SK-N-SH treated with all-trans-retinoic acid at 6 μM for 48 hours (cell line): Measurements from ENCODE around the gene NHLRC3.

ENCODE experiments used
- ARNTL ChIP-seq: fragments of 450-650 bp; formaldehyde crosslinking; IDR thresholded peaks from 2 replicates; pipeline ENCODE4 v1.5.0; 2020; ENCODE audit warnings: low read depth, mild to moderate bottlenecking, moderate library complexity, borderline replicate concordance
- BACH2 ChIP-seq: fragments of 250-450 bp; sonication (Bioruptor Pico); IDR thresholded peaks from 2 replicates; pipeline ENCODE4 v1.9.0; 2021; ENCODE audit warnings: mild to moderate bottlenecking, borderline replicate concordance
- CREB5 ChIP-seq: fragments of 250-450 bp; sonication (Bioruptor Pico); IDR thresholded peaks from 2 replicates; pipeline ENCODE4 v1.5.1; 2020; ENCODE audit warnings: low read depth, mild to moderate bottlenecking, moderate library complexity
- CSRNP3 ChIP-seq: fragments of 250-450 bp; sonication (Bioruptor Pico); IDR thresholded peaks from 2 replicates; pipeline ENCODE4 v1.5.1; 2021; ENCODE audit warnings: mild to moderate bottlenecking, moderate library complexity
- ESRRG ChIP-seq: fragments of 250-450 bp; sonication (Bioruptor Pico); IDR thresholded peaks from 2 replicates; pipeline ENCODE4 v1.6.1; 2021; ENCODE audit warnings: mild to moderate bottlenecking
- PATZ1 ChIP-seq: fragments of 250-450 bp; sonication (Bioruptor Pico); IDR thresholded peaks from 2 replicates; pipeline ENCODE4 v1.8.0; 2020; ENCODE audit warnings: mild to moderate bottlenecking, moderate library complexity, borderline replicate concordance
- PPARA ChIP-seq: fragments of 250-450 bp; sonication (Bioruptor Pico); IDR thresholded peaks from 2 replicates; pipeline ENCODE4 v1.5.0; 2020; ENCODE audit warnings: mild to moderate bottlenecking, borderline replicate concordance
- RARB ChIP-seq: fragments of 250-450 bp; sonication (Bioruptor Pico); IDR thresholded peaks from 2 replicates; pipeline ENCODE4 v1.8.0; 2021; ENCODE audit warnings: mild to moderate bottlenecking, moderate library complexity
- SNAI2 ChIP-seq: fragments of 250-450 bp; sonication (Bioruptor Pico); IDR thresholded peaks from 2 replicates; pipeline ENCODE4 v1.5.0; 2020; ENCODE audit warnings: mild to moderate bottlenecking, moderate library complexity
- TOX ChIP-seq: fragments of 250-450 bp; sonication (Bioruptor Pico); IDR thresholded peaks from 2 replicates; pipeline ENCODE4 v1.8.0; 2021; ENCODE audit warnings: mild to moderate bottlenecking, moderate library complexity, borderline replicate concordance
- ZFP3 ChIP-seq: fragments of 250-450 bp; sonication (Bioruptor Pico); IDR thresholded peaks from 2 replicates; pipeline ENCODE4 v1.5.0; 2020; ENCODE audit warnings: mild to moderate bottlenecking, moderate library complexity
- ZNF565 ChIP-seq: fragments of 450-650 bp; formaldehyde crosslinking; conservative IDR thresholded peaks from 2 replicates; pipeline ENCODE4 v1.5.0; 2020; ENCODE audit warnings: low read depth, mild to moderate bottlenecking, moderate library complexity
- ZNF70 ChIP-seq: fragments of 450-650 bp; formaldehyde crosslinking; IDR thresholded peaks from 2 replicates; pipeline ENCODE4 v1.5.0; 2020; ENCODE audit warnings: mild to moderate bottlenecking, moderate library complexity

- TF ChIP-seq CREB5 = no peak
- no peak for TF ChIP-seq ESRRG (CRISPR knock-in tag)
- no peak for TF ChIP-seq ARNTL
- TF ChIP-seq ZNF565 = no peak
- TF ChIP-seq RARB (CRISPR knock-in tag) = no peak
- TF ChIP-seq CSRNP3 (CRISPR knock-in tag) = no peak
- TF ChIP-seq ZFP3 (CRISPR knock-in tag) = no peak
- TF ChIP-seq TOX (CRISPR knock-in tag) = no peak
- no peak for TF ChIP-seq ZNF70 (CRISPR knock-in tag)
- no peak for TF ChIP-seq SNAI2
- no peak for TF ChIP-seq PPARA
- TF ChIP-seq BACH2 (CRISPR knock-in tag) = no peak
- TF ChIP-seq PATZ1 (CRISPR knock-in tag) = no peak
Observed at GRCh38 chr13:39036212-39036611, 2.0 kb upstream of the NHLRC3 start.
